Measurements from ENCODE around the gene HDAC4.

The HDAC4 gene

DNA sequence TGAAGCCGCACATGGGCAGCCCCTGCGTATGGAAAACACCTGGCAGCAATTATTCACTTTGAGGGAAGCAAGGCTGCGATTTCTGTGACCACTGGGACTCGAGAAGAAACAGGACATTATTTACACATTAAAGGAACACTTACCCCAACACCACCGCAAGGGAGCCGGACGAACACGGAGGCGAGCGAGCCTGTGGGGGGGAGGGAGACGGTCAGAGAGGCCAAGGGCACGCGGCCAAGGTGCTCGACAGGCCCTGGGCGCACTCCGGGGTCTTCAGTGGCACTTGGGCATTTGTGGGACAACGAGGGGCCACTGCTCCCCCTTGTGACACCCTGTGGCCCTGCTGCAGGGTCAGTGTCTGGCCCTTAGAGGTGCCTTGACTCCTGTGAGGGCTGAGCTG, 306.0 kb downstream of the HDAC4 start:
- DNase-seq: no peak

DNA sequence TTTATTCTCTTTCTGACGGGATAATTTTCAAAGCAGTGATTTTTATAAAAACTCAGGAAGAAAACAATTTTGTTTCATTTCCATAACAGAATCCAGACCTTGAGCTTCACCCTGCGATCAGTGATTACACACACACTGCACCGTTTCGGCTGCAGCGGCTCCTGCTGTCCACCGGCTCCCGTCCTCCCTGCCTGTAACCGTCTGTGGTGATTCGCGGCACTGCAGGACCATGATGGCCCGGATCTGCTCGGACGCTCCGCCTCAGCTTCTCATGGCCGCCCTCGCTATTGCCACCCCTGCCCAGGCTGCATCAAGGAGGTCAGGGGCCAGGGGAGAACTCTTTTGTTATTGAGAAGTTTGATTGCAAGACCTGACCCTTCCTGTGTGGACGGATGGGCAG, 306.9 kb downstream of the HDAC4 start:
- DNase-seq: no peak

DNA sequence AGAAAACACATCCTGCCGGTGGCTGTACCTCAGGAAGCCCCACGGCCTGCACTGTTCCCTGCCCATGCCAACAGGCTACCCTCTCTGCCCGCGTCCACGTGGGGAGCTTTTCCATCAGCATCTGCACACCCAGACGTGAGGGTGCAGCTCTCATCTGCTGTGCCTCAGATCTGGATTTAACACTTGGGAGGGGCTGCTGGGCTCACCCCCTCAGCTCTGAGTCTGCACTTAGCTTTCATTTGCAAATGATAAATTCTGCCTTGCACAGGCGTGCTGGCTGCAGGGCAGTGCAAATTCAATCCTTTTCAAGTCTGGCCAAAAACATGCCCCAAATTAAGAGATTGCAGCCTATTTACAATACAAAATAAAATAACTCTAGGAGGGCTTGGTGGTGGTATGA, 307.3 kb downstream of the HDAC4 start:
- no peak for DNase-seq

DNA sequence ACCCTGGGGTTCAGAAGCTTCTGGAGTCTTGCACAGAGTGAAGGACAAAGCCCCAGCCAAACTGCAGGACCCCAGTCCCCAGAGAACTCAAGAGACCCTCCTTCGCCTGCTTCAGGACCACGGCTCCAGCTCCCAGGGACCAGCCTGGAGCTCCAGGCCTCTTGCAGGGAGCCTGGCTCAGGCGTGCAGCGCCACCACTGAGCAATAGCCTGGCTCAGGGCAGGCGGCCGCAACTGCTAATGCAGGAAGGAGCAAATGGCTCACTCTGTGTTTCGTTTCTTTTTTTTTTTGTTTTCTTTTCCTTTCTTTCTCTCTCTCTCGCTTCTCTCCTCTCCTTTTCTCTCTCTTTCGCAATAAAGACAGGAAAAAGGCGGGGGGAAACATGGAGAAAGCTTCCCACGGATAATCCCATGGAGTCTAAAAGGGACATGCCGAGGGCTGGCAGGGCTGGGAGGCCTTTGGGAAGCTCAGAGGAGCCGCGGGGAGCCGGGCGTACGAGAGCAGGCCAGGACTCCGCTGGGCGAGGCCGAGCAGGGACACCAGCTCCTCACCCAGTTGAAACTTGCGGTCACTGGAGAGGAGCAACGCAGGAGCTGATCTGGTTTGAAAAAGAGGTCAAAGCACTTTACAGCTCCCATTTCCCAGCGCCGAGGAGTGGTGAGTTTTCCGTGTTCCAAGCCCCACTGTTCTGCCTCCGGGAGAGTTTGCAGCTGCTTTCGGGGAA, 308.1 kb downstream of the HDAC4 start:
- DNase-seq: no peak

DNA sequence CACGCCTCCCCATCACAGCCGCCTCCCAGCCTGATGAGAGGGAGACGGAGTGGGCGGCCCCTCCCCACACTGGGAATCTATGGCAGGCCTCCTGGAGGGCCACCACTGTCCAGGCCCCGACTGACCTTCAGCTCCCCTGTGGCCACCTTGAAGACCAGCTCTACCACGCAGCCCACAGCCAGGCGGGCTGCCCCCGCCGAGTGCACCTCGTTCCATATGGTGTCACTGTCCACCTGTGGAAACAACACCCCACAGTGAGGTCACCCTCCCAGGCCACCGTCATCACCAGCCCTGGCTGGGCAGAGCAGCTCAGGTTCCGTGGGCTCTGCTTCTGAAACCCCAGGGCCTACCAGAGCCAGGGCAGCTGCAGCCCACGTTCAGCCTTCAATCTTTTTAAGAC, 310.9 kb downstream of the HDAC4 start:
- DNase-seq: no peak

DNA sequence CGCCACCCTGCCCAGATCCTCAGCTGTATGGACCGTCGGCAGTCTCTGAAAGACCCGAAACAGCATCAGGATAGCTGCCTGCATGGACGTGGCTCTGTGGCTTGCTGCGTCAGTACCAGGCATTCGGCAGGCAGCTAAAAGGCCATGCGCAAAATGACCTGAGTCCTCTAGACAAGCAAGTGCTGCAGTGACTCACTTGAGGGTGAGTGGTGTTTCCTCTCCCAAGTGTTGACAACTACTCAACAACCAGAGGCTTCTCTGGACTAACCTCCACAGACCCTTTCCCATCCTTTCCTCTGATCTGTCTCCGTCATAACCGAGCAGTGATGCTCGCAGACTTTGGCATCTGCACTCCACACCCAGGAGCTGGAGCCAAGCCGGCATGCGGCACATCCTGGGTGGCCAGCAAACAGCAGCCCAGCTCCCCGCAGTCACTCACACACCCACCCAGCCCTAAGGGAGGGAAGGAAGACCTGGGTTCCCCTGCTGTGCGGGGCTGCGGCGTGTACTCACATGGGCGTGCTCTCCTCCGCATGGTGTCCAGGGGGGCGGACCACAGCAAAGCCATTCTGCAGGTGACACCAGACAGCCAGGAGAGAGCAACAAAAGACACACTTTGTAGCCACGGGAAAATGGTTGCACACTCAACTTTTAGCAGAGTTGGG, 313.6 kb downstream of the HDAC4 start:
- DNase-seq: no peak

DNA sequence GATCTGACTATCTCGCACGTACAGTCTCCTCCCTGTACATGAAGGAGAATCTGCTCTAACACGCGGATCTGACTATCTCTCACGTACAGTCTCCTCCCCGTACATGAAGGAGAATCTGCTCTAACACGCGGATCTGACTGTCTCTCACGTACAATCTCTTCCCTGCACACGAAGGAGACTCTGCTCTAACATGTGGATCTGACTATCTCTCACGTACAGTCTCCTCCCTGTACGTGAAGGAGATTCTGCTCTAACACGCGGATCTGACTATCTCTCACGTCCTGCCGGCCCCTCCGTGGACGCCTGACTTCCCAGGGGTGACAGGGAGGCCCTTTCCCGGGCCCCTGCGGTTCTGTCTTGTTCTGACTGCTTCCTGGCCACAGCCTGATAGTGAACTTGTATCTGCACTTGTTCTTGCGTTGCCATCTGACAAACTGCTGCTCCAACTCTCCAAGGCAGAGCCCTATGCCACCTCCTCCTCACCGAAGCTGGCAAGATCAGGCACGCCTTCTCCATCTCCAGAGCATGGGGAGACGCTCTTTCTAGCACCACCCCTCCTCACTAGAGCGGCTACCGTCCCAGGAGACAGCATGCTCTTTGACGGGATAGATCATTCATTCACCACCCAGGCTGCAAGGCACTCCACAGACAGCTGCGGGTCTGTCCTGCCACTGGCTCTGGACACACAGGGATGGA, 314.3 kb downstream of the HDAC4 start:
- DNase-seq: no peak

- no peak for DNase-seq
These were observed 315.4 kb downstream of the HDAC4 start for GRCh38 chr2:239085201-239085992.

- no peak for DNase-seq
These were observed 316.8 kb downstream of the HDAC4 start for GRCh38 chr2:239084007-239084406.

DNA sequence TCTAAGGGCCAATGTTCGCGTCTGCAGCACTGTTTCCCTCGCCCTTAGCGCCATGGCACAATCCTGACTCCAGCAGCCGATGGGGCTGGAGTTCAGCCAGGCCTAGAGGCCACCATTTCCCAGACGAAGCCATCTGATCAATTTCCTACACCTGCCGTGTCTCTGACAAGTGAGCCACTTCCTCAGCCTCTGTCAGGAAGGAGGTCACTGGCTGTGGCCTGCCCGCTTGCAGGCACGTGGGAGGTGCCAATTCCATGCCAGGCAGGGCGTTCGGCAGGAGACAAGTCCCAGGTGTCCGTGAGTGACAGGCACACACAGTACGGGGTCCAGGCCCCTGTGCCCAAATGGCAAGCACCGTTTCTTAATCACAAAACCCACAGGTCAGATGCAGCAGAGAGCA, 318.4 kb downstream of the HDAC4 start:
- DNase-seq: no peak

DNA sequence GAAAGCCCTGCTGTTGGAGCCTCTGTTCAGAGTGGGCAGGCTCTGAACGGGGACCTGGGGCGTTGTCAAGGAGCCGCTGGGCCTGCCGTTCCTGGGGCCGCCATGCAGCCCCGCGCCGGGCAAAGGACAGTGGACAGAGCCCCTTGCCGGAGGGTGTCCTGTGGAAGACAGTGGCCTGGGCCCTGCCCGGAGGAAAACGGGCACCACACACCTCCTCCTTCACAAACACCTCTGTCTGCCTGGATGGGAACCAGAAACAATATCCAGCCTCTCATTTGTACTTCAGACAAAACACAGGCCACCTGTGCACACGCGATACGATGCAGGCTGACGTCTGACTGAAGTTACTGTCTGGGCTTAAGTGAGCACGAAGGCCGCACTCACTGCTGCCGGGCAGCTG, 319.2 kb downstream of the HDAC4 start:
- no peak for DNase-seq

DNA sequence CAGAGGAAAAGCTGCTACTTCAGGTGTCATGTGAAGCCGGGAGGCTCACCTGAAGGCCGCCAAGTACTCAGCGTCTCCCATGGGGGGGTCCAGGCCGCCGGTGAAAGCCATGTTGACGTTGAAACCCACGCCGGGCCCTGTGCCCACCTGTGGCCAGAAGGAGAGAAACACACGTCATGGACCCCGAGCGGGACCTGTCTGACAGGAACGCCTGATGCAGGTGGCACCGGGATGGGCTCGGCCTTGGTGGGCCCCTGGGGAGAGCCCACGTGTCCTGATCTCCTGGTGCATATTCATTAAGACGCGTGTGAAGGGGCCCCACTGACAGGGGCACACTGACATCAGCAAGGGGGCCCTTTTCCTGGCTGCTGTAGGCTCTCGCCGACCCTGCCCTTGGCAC, 319.8 kb downstream of the HDAC4 start:
- DNase-seq: no peak

GRCh38 chr2:239079671-239080294, 321.0 kb downstream of the HDAC4 start:
- DNase-seq: no peak

GRCh38 chr2:239078128-239078924, 322.5 kb downstream of the HDAC4 start:
- DNase-seq: no peak

GRCh38 chr2:239077260-239077659, 323.6 kb downstream of the HDAC4 start:
- DNase-seq: no peak

DNA sequence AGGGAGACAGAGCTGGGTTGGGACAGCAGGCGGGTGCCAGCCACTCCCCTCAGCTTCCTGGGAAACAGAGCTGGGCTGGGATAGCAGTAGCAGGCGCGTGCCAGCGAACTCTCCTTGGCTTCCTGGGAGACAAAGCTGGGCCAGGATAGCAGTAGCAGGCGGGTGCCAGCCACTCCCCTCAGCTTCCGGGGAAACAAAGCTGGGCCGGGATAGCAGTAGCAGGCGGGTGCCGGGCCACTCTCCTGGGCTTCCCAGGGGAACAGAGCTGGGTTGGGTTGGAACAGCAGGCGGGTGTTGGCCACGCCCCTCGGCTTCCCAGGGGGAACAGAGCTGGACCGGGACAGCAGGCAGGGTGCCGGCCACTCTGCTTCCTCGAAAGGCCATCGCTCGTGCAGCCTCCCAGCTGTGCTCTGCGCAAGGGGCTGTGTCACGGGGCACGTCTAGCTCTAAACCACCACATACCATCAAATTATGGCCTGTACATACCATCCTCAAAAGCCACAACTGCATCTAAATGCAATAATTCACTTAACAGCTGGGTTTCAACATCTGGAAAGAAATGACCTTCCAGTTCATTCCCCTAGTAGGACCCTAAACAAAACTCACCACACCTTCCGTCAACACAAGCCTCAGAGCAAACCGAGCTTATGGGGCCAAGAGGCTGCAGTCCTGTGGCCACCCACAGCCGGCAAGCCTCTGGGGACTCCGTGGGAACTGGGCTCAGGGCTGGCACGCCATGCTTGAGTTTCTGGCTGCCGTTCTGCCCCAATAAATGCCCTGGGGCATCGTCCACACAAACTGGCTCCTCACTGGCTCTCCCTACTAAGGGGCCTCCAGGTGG, 324.7 kb downstream of the HDAC4 start:
- DNase-seq: peak; percentile 56

GRCh38 chr2:239073745-239074530, 326.9 kb downstream of the HDAC4 start:
- DNase-seq: no peak

DNA sequence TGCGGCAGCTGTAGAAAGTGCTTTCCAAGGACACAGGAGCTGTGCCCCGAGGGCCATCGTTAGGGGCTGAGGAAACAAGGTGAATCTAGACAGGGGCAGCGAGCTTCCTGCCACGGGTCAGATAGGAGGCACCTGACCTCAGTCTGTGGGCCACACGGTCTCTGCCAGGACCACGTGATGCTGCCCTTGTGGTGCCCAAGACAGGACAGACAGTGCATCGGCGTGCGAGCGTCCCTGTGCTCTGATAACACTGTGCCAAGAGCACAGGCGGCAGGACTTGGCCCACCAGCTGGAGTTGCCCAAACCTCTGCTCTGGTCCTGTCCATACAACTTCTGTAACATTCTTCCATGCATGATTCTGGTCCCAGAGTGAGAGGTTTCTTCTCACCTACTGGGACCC, 327.6 kb downstream of the HDAC4 start:
- no peak for DNase-seq

GRCh38 chr2:239072786-239073185, 328.0 kb downstream of the HDAC4 start:
- no peak for DNase-seq

DNA sequence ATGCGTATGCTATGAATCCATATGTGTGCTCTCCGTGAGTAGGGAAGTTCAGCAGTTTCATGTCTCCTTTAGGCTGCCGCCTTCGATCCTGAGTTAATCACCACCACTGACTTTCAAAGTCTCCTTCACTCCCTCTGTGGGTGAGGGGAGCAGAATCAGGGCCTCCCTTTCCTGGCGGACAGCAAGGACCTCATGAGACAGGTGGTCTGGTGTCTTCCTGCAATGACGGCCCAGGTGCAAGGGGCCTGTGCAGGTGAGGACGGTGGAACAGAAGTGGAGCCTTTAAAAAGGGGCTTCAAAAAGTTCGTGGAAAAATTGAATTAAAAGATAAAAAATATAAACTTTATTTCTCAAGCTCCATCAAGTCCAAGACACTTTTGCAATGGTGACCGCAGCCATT, 330.4 kb downstream of the HDAC4 start:
- DNase-seq: no peak
